ENCODE results near the gene TSPEAR. TPM values are rescaled to one million over a fixed set of nuclear protein-coding genes. Genes with fewer than 3 reads are reported as not detected.

The TSPEAR gene
- total and polyA plus RNA-seq, 12 donors = under 0.01 to 3.4 (median 1.0) TPM; not detected in 3

GRCh38 chr21:44714905-44715304 lies 3.5 kb upstream of the TSPEAR start:
- Histone ChIP-seq H3K4me3 (no peak overlapping the region), H3K27ac (no peak overlapping the region), H3K9me3 (no peaks in the 10 kb centered on the region), H3K27me3 (peaks cover 0 to 92% (median 62%) of the 10 kb centered on the region in 7 donors), H3K36me3 (no peaks in the 10 kb centered on the region), H3K4me1 (peaks cover 0 to 20% (median 8%) of the 10 kb centered on the region in 9 donors)
- ATAC-seq = no peak
- no peak for TF ChIP-seq CTCF (IDR thresholded peaks at IDR 0.05)
- WGBS, 2 donors = 16 to 19% methylated on average over 8 of the region's 8 CpGs
- DNase-seq = no peak
- intact Hi-C loops (cut with DNase I) = no loop called here

DNA sequence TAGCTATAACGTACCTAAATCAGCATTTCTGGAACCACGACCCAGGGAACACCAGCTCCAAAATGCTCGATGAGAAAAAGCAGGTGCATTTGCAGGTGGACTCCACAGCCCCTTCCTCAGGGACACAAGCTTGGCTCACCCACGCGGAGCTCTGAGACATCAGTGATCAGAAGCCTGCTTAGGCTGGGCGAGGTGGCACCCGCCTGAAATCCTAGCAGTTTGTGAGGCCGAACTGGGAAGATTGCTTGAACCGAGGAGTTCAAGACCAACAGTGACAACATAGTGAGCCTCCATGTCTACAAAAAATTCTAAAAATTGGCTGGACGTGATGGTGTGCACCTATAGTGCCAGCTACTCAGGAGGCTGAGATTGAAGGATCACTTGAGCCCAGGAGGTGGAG lies 2.5 kb upstream of the TSPEAR start:
- H3K4me1 ChIP-seq = peaks cover 0 to 30% (median 17%) of the 10 kb centered on the region in 9 donors
- no peak for DNase-seq
- intact Hi-C loops (cut with DNase I) = no loop called here
- no peaks in the 10 kb centered on the region for H3K36me3 ChIP-seq
- no peaks in the 10 kb centered on the region for H3K9me3 ChIP-seq
- peaks cover 0 to 92% (median 70%) of the 10 kb centered on the region in 7 donors for H3K27me3 ChIP-seq
- WGBS, 2 donors = 85 to 90% methylated on average over 10 of the region's 10 CpGs
- no peak overlapping the region for H3K27ac ChIP-seq
- H3K4me3 ChIP-seq = no peak overlapping the region
- TF ChIP-seq CTCF (IDR thresholded peaks at IDR 0.05) = no peak
- no peak for ATAC-seq

DNA sequence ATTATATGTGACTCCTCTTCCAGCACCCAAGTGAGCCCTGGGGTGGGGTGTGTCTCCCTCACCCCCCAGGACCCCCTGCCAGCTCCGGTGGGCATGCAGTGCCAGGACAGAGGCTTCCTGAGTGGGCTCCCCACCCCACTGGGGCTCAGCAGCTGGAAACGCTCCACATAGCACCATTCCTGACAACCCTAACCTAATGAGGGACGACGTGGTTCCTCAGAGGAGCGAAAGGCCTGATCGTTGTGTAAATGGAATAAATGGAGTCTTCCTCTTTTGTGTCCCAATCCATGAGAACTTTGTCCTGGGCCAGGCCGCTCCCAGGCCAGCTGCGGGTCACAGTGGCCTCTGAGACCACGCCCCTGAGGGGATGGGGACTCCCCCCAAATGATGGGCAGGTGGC lies 1.8 kb upstream of the TSPEAR start:
- H3K27me3 ChIP-seq = peaks cover 0 to 92% (median 72%) of the 10 kb centered on the region in 7 donors
- intact Hi-C loops (cut with DNase I) = no loop called here
- DNase-seq (no peak), ATAC-seq (no peak)
- no peak overlapping the region for H3K27ac ChIP-seq
- TF ChIP-seq CTCF (IDR thresholded peaks at IDR 0.05) = no peak
- H3K36me3 ChIP-seq = no peaks in the 10 kb centered on the region
- H3K4me1 ChIP-seq = peaks cover 0 to 35% (median 17%) of the 10 kb centered on the region in 9 donors
- no peaks in the 10 kb centered on the region for H3K9me3 ChIP-seq
- H3K4me3 ChIP-seq = no peak overlapping the region
- WGBS, 2 donors = 62 to 69% methylated on average over 9 of the region's 9 CpGs

- DNase-seq (no peak), ATAC-seq (no peak)
- Histone ChIP-seq H3K36me3 (no peaks in the 10 kb centered on the region), H3K9me3 (no peaks in the 10 kb centered on the region), H3K27me3 (peaks cover 0 to 93% (median 76%) of the 10 kb centered on the region in 7 donors), H3K27ac (no peak overlapping the region), H3K4me3 (no peak overlapping the region), H3K4me1 (peaks cover 0 to 35% (median 17%) of the 10 kb centered on the region in 9 donors)
- intact Hi-C loops (cut with DNase I) = no loop called here
- WGBS, 2 donors = 19% methylated on average over 22 of the region's 22 CpGs
- TF ChIP-seq CTCF (IDR thresholded peaks at IDR 0.05) = no peak
These were observed 1.0 kb upstream of the TSPEAR start for GRCh38 chr21:44712203-44713028.
